ENCODE measurements around the gene OFD1. TPM values are rescaled to one million over a fixed set of nuclear protein-coding genes. Genes with fewer than 3 reads are reported as not detected.

The OFD1 gene
- total and polyA plus RNA-seq, 2 of the 8 experiments (the other 6 are each of a cell fraction or from before 2014, with no cell fraction given): 8.0 to 23.4 TPM

GRCh38 chrX:13732246-13733067 is 2.1 kb upstream of the OFD1 start:
- no peaks in the 10 kb centered on the region for H4K20me1 ChIP-seq (replicated peaks in 1 of 2; ENCODE audit: control insufficient read depth in 1 of 2, insufficient read depth in 2 of 2, low read length in 2 of 2)
- no peak overlapping the region for H3K14ac ChIP-seq (ENCODE audit: insufficient read length)
- H2AK5ac ChIP-seq (ENCODE audit: low read depth, low read length): no peak overlapping the region
- ChIA-PET CTCF (ENCODE audit: partially characterized antibody) (interaction anchor here (1.2 kb wide), 1 partner anchor 16 kb away, joined by 3 read pairs; no protein-coding TSS in a partner anchor), POLR2A (ENCODE audit: partially characterized antibody) (interaction anchor here (0.6 kb wide), 1 partner anchor 171 kb away, joined by 3 read pairs; no protein-coding TSS in a partner anchor)
- H4K91ac ChIP-seq (replicated peaks; ENCODE audit: insufficient read length, low read length): no peak overlapping the region
- no peak overlapping the region for H2BK120ac ChIP-seq (replicated peaks; ENCODE audit: low read depth, low read length)
- no peak overlapping the region for H4K8ac ChIP-seq (ENCODE audit: extremely low read depth, insufficient read depth, low read length)
- no peak overlapping the region; a peak in 1 of 4 replicates for H3K4me2 ChIP-seq (ENCODE audit: insufficient read depth in 1 of 2, low read depth in 2 of 2, low read length in 2 of 2)
- no peaks in the 10 kb centered on the region for H3K4me1 ChIP-seq (replicated peaks in 1 of 4; ENCODE audit: control insufficient read depth in 3 of 4, insufficient read depth in 4 of 4, low read length in 3 of 4)
- no peak overlapping the region for H3K27ac ChIP-seq (ENCODE audit: low read depth, low read length)
- peaks cover 0 to 17% (median under 1%) of the 10 kb centered on the region in 4 experiments; a peak in 2 of 8 replicates for H3K36me3 ChIP-seq (ENCODE audit: control insufficient read depth in 2 of 4, insufficient read depth in 4 of 4, low read length in 3 of 4)
- WGBS, 2 experiments (ENCODE audit: extremely low coverage in 1 of 2, insufficient coverage in 1 of 2, insufficient read length in 1 of 2, insufficient replicate concordance in 2 of 2, low coverage in 1 of 2, low lambda C conversion rate in 2 of 2, missing lambda C conversion rate in 1 of 2): 89% methylated on average over 7 of the region's 7 CpGs; no CpG with 5 or more reads in 1 of the 2 experiments
- no peak overlapping the region for H2AFZ ChIP-seq (ENCODE audit: low read length)
- H2BK5ac ChIP-seq (ENCODE audit: low read depth, low read length): no peak overlapping the region
- no peak for FAIRE-seq
- no peaks in the 10 kb centered on the region for H3K27me3 ChIP-seq (replicated peaks in 1 of 4; ENCODE audit: control insufficient read depth in 3 of 4, extremely low read depth in 1 of 4, insufficient read depth in 3 of 4, low read length in 3 of 4)
- no peak for DNase-seq (ENCODE audit: low read depth in 1 of 2, low spot score in 2 of 2)
- no peaks in the 10 kb centered on the region for H3K9me3 ChIP-seq (ENCODE audit: insufficient read depth in 2 of 2, low read depth in 1 of 2, low read length in 1 of 2)
- H4K5ac ChIP-seq (ENCODE audit: insufficient read length, low read depth, low read length): no peak overlapping the region
- H3K4me3 ChIP-seq (ENCODE audit: extremely low read depth in 1 of 4, insufficient read depth in 2 of 4, low read depth in 3 of 4, low read length in 4 of 4): no peak overlapping the region
- H3K9ac ChIP-seq (replicated peaks in 1 of 4; ENCODE audit: extremely low read depth in 1 of 4, low read depth in 3 of 4, low read length in 3 of 4): no peak overlapping the region
- H2BK20ac ChIP-seq (ENCODE audit: low read length): no peak overlapping the region
- H3K56ac ChIP-seq (replicated peaks; ENCODE audit: insufficient read length, low read depth, low read length): no peak overlapping the region
- 0 out of 2 replicates have a peak, but pooled peaks cover 3% of the 10 kb centered on the region for H3K79me1 ChIP-seq (ENCODE audit: low read depth, low read length)
- H3K79me2 ChIP-seq (ENCODE audit: control insufficient read depth in 1 of 2, insufficient read depth in 2 of 2, low read length in 2 of 2): peaks cover 0 to 42% of the 10 kb centered on the region in 2 experiments; a peak in 3 of 4 replicates
- no peak overlapping the region for H3K18ac ChIP-seq (ENCODE audit: extremely low read depth, low read length)
- H2BK12ac ChIP-seq (ENCODE audit: low read depth, low read length): no peak overlapping the region
- no peak overlapping the region for H3K4ac ChIP-seq (replicated peaks; ENCODE audit: insufficient read length, low read depth, low read length)
- no peak overlapping the region for H3K23ac ChIP-seq (ENCODE audit: insufficient read length)
- H2BK15ac ChIP-seq (ENCODE audit: low read length): no peak overlapping the region
- no peaks in the 10 kb centered on the region for H3K23me2 ChIP-seq (ENCODE audit: low read depth, low read length)
- TF ChIP-seq TBP (IDR thresholded peaks at IDR 0.05; ENCODE audit: low read depth, low read length) (no peak), CBX5 (IDR thresholded peaks at IDR 0.05; ENCODE audit: low read depth, low read length) (no peak), RAD21 (IDR thresholded peaks at IDR 0.05 in 1 of 2, conservative IDR thresholded peaks at IDR 0.05 in 1 of 2; ENCODE audit: low read depth in 2 of 2, low read length in 2 of 2) (no peak), SIRT6 (IDR thresholded peaks at IDR 0.05; ENCODE audit: low read length) (no peak), CBX8 (IDR thresholded peaks at IDR 0.05; ENCODE audit: borderline replicate concordance, low read depth, low read length) (no peak), RNF2 (IDR thresholded peaks at IDR 0.05; ENCODE audit: borderline replicate concordance, low read depth, low read length, missing control alignments, poor library complexity, severe bottlenecking) (no peak)

Data from H1 (cell line).